ENCODE measurements around the gene CHST9. TPM values are rescaled to one million over a fixed set of nuclear protein-coding genes. Genes with fewer than 3 reads are reported as not detected.

Gene CHST9
- polyA plus RNA-seq, 2 of the 4 experiments (the other 2 are of a cell fraction) = 0.06 TPM; not detected in 1

GRCh38 chr18:26978812-26979341, 206.2 kb downstream of the CHST9 start:
- no peak overlapping the region for H3K27ac ChIP-seq

GRCh38 chr18:26977781-26978180, 207.3 kb downstream of the CHST9 start:
- no peak for ATAC-seq
- 91% methylated on average over 1 of the region's 1 CpG for WGBS (ENCODE audit: missing lambda C conversion rate)
- no peak for DNase-seq (ENCODE audit: low read depth in 1 of 2, low spot score in 1 of 2)
- no peak overlapping the region for H3K4me3 ChIP-seq
- TF ChIP-seq HOXB13 (CRISPR knock-in tag; IDR thresholded peaks at IDR 0.05; ENCODE audit: low read depth) (no peak), GATA3 (IDR thresholded peaks at IDR 0.05; ENCODE audit: borderline replicate concordance) (no peak), TFCP2L1 (CRISPR knock-in tag; IDR thresholded peaks at IDR 0.05) (no peak), MAX (IDR thresholded peaks at IDR 0.05) (no peak), HEYL (CRISPR knock-in tag; IDR thresholded peaks at IDR 0.05) (no peak), TP53 (CRISPR knock-in tag; IDR thresholded peaks at IDR 0.05) (no peak), RCOR1 (IDR thresholded peaks at IDR 0.05; ENCODE audit: low read depth, low read length) (no peak), FOSB (CRISPR knock-in tag; IDR thresholded peaks at IDR 0.05) (no peak), HMGXB4 (CRISPR knock-in tag; IDR thresholded peaks at IDR 0.05; ENCODE audit: borderline replicate concordance) (no peak), BHLHE40 (IDR thresholded peaks at IDR 0.05; ENCODE audit: low read depth, low read length) (no peak), CBX2 (IDR thresholded peaks at IDR 0.05; ENCODE audit: borderline replicate concordance, low read depth) (no peak), MYC (IDR thresholded peaks at IDR 0.05; ENCODE audit: borderline replicate concordance, low read length) (no peak)
- ChIA-PET POLR2A (no interaction called here), CTCF (no interaction called here)
- no peak overlapping the region for H3K27ac ChIP-seq
- H3K4me2 ChIP-seq = no peak overlapping the region
- no peaks in the 10 kb centered on the region for H3K9me3 ChIP-seq
- H3K4me1 ChIP-seq = no peaks in the 10 kb centered on the region
- FAIRE-seq = no peak

More at GRCh38 chr18:26978812-26979341, 206.2 kb downstream of the CHST9 start:
- WGBS (ENCODE audit: missing lambda C conversion rate) = 53% methylated on average over 4 of the region's 4 CpGs
- CTCF ChIA-PET = no interaction called here
- H3K4me1 ChIP-seq = no peaks in the 10 kb centered on the region
- FAIRE-seq = no peak
- H3K4me3 ChIP-seq = no peak overlapping the region
- TF ChIP-seq CHD4 (IDR thresholded peaks at IDR 0.05; ENCODE audit: borderline replicate concordance) (no peak), HMGXB4 (CRISPR knock-in tag; IDR thresholded peaks at IDR 0.05; ENCODE audit: borderline replicate concordance) (no peak), MAX (IDR thresholded peaks at IDR 0.05) (no peak), PHF8 (IDR thresholded peaks at IDR 0.05; ENCODE audit: borderline replicate concordance, low read depth) (no peak), CBX2 (IDR thresholded peaks at IDR 0.05; ENCODE audit: borderline replicate concordance, low read depth) (no peak), CHD2 (IDR thresholded peaks at IDR 0.05; ENCODE audit: low read length, partially characterized antibody) (no peak), HOXB5 (CRISPR knock-in tag; IDR thresholded peaks at IDR 0.05) (no peak), ZSCAN20 (CRISPR knock-in tag; IDR thresholded peaks at IDR 0.05) (no peak), CTCF (IDR thresholded peaks at IDR 0.05) (no peak)
- no peak overlapping the region for H3K4me2 ChIP-seq
- no peaks in the 10 kb centered on the region for H3K9me3 ChIP-seq
- POLR2A ChIA-PET = no interaction called here
- ATAC-seq = no peak
- no peak for DNase-seq (ENCODE audit: low read depth in 1 of 2, low spot score in 1 of 2)

Data from A549 (cell line).